HTR-8/SVneo (cell line): ENCODE results near the gene CD200.
"Not testable (repeated sequence)": the region's sequence is repeated elsewhere in the genome, so short reads cannot be mapped to it uniquely, and the experiment has no call there.

Experiments used
- DNase-seq: peaks from one replicate; pipeline ENCODE4 v3.0.0; 2011; ENCODE audit warnings: low spot score, mixed read lengths; ENCODE audit not compliant: insufficient read length
- FAIRE-seq: peaks from 2 replicates; lab custom pipeline; 2011; peaks lifted over from hg19 to GRCh38; lab: Jason Lieb, UNC

CD200 gene

GRCh38 chr3:112354642-112355306, 21.8 kb downstream of the CD200 start:
- DNase-seq (no peak), FAIRE-seq (no peak)

GRCh38 chr3:112355307-112355687, 22.3 kb downstream of the CD200 start:
- FAIRE-seq (no peak), DNase-seq (no peak)

- DNase-seq, result no peak
- FAIRE-seq, result peak; percentile 42
Measured at GRCh38 chr3:112357930-112358780, 25.2 kb downstream of the CD200 start.

GRCh38 chr3:112360561-112360960, 27.6 kb downstream of the CD200 start:
- DNase-seq (no peak), FAIRE-seq (no peak)

GRCh38 chr3:112362221-112362620, 29.3 kb downstream of the CD200 start:
- DNase-seq (no peak), FAIRE-seq (no peak)

- no peak for FAIRE-seq
- DNase-seq, result no peak
Measured at GRCh38 chr3:112364291-112364690, 31.3 kb downstream of the CD200 start.

- DNase-seq (no peak), FAIRE-seq (no peak)
Measured at GRCh38 chr3:112365035-112365434, 32.1 kb downstream of the CD200 start.

- no peak for FAIRE-seq
- DNase-seq, result no peak
Measured at GRCh38 chr3:112365636-112366035, 32.7 kb downstream of the CD200 start.

GRCh38 chr3:112366522-112366921, 33.6 kb downstream of the CD200 start:
- DNase-seq, result no peak
- FAIRE-seq, result no peak

GRCh38 chr3:112371569-112371968, 38.6 kb downstream of the CD200 start:
- FAIRE-seq (no peak), DNase-seq (no peak)

GRCh38 chr3:112372396-112372795, 39.4 kb downstream of the CD200 start:
- DNase-seq, result no peak
- FAIRE-seq, result no peak

GRCh38 chr3:112373476-112373875, 40.5 kb downstream of the CD200 start:
- DNase-seq, result no peak
- FAIRE-seq, result no peak

GRCh38 chr3:112373924-112374323, 41.0 kb downstream of the CD200 start:
- no peak for FAIRE-seq
- no peak for DNase-seq

- DNase-seq (no peak), FAIRE-seq (no peak)
Measured at GRCh38 chr3:112374333-112374734, 41.4 kb downstream of the CD200 start.

GRCh38 chr3:112375117-112375516, 42.2 kb downstream of the CD200 start:
- DNase-seq (no peak), FAIRE-seq (no peak)

GRCh38 chr3:112376241-112376911, 43.4 kb downstream of the CD200 start:
- FAIRE-seq (no peak), DNase-seq (no peak)

- FAIRE-seq (peak; percentile 9), DNase-seq (no peak)
Measured at GRCh38 chr3:112376992-112377391, 44.0 kb downstream of the CD200 start.

- DNase-seq (no peak), FAIRE-seq (no peak)
Measured at GRCh38 chr3:112377568-112378071, 44.7 kb downstream of the CD200 start.

- DNase-seq, FAIRE-seq: not testable (repeated sequence)
Measured at GRCh38 chr3:112378347-112378746, 45.4 kb downstream of the CD200 start.

GRCh38 chr3:112379020-112379690, 46.2 kb downstream of the CD200 start:
- no peak for DNase-seq
- no peak for FAIRE-seq
